HepG2 (cell line): ENCODE data around the gene ECD. TPM values are rescaled to one million over a fixed set of nuclear protein-coding genes. Genes with fewer than 3 reads are reported as not detected.
A peak's percentile ranks its signal among the peaks of the same experiment; 100 is the strongest.

Experiments
- CERS6 ChIP-seq: sonication (generic); formaldehyde crosslinking; IDR thresholded peaks from 2 replicates; pipeline ENCODE4 v1.5.0; 2020; ENCODE audit warnings: missing genetic modification reagents
- ELF1 ChIP-seq: sonication (generic); formaldehyde crosslinking; IDR thresholded peaks from 2 replicates; pipeline ENCODE4 v1.4.0; 2020; ENCODE audit warnings: missing genetic modification reagents
- JUNB ChIP-seq: sonication (generic); formaldehyde crosslinking; IDR thresholded peaks from 2 replicates; pipeline ENCODE4 v1.8.0; 2022; ENCODE audit warnings: missing genetic modification reagents, mild to moderate bottlenecking, borderline replicate concordance
- MBD4 ChIP-seq: IDR thresholded peaks from 2 replicates; pipeline ENCODE4 v1.6.1; 2012; ENCODE audit warnings: low read length, inconsistent platforms, borderline replicate concordance
- MTF1 ChIP-seq: sonication (generic); formaldehyde crosslinking; IDR thresholded peaks from 2 replicates; pipeline ENCODE4 v1.5.0; 2020; ENCODE audit warnings: missing genetic modification reagents
- MYNN ChIP-seq: sonication (generic); formaldehyde crosslinking; IDR thresholded peaks from 2 replicates; pipeline ENCODE4 v1.4.0; 2020; ENCODE audit warnings: mild to moderate bottlenecking, low read depth, missing genetic modification reagents
- NBN ChIP-seq: fragments of 450-650 bp; conservative IDR thresholded peaks from 2 replicates; pipeline ENCODE4 v1.6.1; 2017
- NFAT5 ChIP-seq: sonication (generic); formaldehyde crosslinking; IDR thresholded peaks from 2 replicates; pipeline ENCODE4 v1.4.0; 2020; ENCODE audit warnings: missing genetic modification reagents
- PAWR ChIP-seq: sonication (generic); formaldehyde crosslinking; IDR thresholded peaks from 2 replicates; pipeline ENCODE4 v1.4.0; 2020; ENCODE audit warnings: missing genetic modification reagents, mild to moderate bottlenecking, borderline replicate concordance
- RAD51 ChIP-seq: fragments of 450-650 bp; IDR thresholded peaks from 2 replicates; pipeline ENCODE4 v1.6.1; 2016; ENCODE audit warnings: borderline replicate concordance
- RELA ChIP-seq: sonication (generic); formaldehyde crosslinking; IDR thresholded peaks from 2 replicates; pipeline ENCODE4 v1.4.0; 2020; ENCODE audit warnings: missing genetic modification reagents
- SAP130 ChIP-seq: IDR thresholded peaks from 2 replicates; pipeline ENCODE4 v1.6.1; 2016; ENCODE audit warnings: low read depth
- SRF ChIP-seq: IDR thresholded peaks from 2 replicates; pipeline ENCODE4 v1.6.1; 2011; ENCODE audit warnings: mild to moderate bottlenecking, low read depth, low read length, moderate library complexity
- ZBTB37 ChIP-seq: sonication (generic); formaldehyde crosslinking; IDR thresholded peaks from 2 replicates; pipeline ENCODE4 v1.4.0; 2020; ENCODE audit warnings: mild to moderate bottlenecking, missing genetic modification reagents
- ZNF317 ChIP-seq: sonication (generic); formaldehyde crosslinking; IDR thresholded peaks from 2 replicates; pipeline ENCODE4 v1.5.0; 2020; ENCODE audit warnings: mild to moderate bottlenecking, missing genetic modification reagents
- ZNF503 ChIP-seq: sonication (generic); formaldehyde crosslinking; IDR thresholded peaks from 2 replicates; pipeline ENCODE4 v1.4.0; 2020; ENCODE audit warnings: missing genetic modification reagents
- ZNF570 ChIP-seq: sonication (generic); formaldehyde crosslinking; IDR thresholded peaks from 2 replicates; pipeline ENCODE4 v1.4.0; 2020; ENCODE audit warnings: mild to moderate bottlenecking, missing genetic modification reagents, borderline replicate concordance
- ZNF574 ChIP-seq: sonication (generic); formaldehyde crosslinking; IDR thresholded peaks from 2 replicates; pipeline ENCODE4 v1.4.0; 2020; ENCODE audit warnings: missing genetic modification reagents
- polyA plus RNA-seq, 8 experiments: library from polyadenylated mRNA; depleted of rRNA in 3 of 8; stranded (reverse) in 7 of 8; unstranded in 1 of 8; fragments of >200 nt; fragmentation: Illumina TruSeq in 4 of 8; extraction: Trizol in 4 of 8; gene quantifications; 2 replicates each; pipeline versions ENCODE4 v1.2.1 to v1.2.3, GENCODE V29; 2011 to 2016; ENCODE audit warnings: low read depth in 4 of 8, missing spikeins in 1 of 8, mixed read lengths in 1 of 8; ENCODE audit not compliant: insufficient read depth in 1 of 8
- total RNA-seq, 5 experiments: library from RNA; depleted of rRNA; stranded (reverse); fragments of >200 nt; fragmentation: Illumina TruSeq; extraction: Trizol; gene quantifications; 2 replicates each; pipeline ENCODE4 v1.2.3, GENCODE V29; 2016; ENCODE audit warnings: low read depth in 1 of 5

Gene ECD
- total and polyA plus RNA-seq, 2 of the 13 experiments (the other 11 are each of a cell fraction or from before 2014, with no cell fraction given): 21.5 to 27.6 TPM

- TF ChIP-seq NFAT5 (CRISPR knock-in tag) (0 out of 2 replicates have a peak, but pooled peaks have one; percentile 59), ZNF570 (CRISPR knock-in tag) (no peak), RELA (peak; percentile 83), NBN (no peak), ZNF574 (CRISPR knock-in tag) (peak; percentile 97), ZNF503 (0 out of 2 replicates have a peak, but pooled peaks have one; percentile 37), PAWR (CRISPR knock-in tag) (no peak), ZNF317 (CRISPR knock-in tag) (peak; percentile 80), MBD4 (no peak), ZBTB37 (CRISPR knock-in tag) (no peak), JUNB (CRISPR knock-in tag) (no peak), SRF (peak; percentile 85), RAD51 (no peak), ELF1 (peak; percentile 89), MTF1 (CRISPR knock-in tag) (no peak), MYNN (CRISPR knock-in tag) (no peak; the same call in 1 of the 2 replicates), CERS6 (CRISPR knock-in tag) (no peak), SAP130 (peak; percentile 93)
Observed at GRCh38 chr10:73167783-73168464, at the start of gene ECD, which contains the start of gene FAM149B1 (continued).
